ENCODE measurements around the gene LILRB2.
"Not testable (repeated sequence)": the region's sequence is repeated elsewhere in the genome, so short reads cannot be mapped to it uniquely, and the experiment has no call there.

The LILRB2 gene

DNA sequence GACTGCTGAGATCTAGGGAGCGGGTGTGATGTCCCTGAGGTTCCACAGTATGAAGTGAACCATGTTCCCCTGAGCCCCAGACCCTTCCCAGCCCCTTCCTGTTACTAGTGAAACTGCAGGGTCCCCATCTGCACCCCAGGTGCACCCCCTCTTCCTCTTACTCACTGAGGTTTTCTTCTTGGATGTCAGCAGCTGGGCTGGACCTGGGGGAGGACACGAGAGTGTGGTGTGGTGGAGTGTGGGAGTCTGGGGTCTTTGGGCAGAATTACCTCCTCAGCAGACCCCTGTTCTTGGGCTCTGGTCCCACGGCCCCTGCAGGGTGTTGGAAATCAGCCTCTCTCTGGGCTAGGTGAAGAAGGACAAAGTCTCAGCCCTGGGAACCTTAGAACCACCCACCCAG is 35.0 kb downstream of the LILRB2 start:
- in situ Hi-C loops (cut with MboI; ENCODE audit: low sequenced_read_pairs): no loop called here

DNA sequence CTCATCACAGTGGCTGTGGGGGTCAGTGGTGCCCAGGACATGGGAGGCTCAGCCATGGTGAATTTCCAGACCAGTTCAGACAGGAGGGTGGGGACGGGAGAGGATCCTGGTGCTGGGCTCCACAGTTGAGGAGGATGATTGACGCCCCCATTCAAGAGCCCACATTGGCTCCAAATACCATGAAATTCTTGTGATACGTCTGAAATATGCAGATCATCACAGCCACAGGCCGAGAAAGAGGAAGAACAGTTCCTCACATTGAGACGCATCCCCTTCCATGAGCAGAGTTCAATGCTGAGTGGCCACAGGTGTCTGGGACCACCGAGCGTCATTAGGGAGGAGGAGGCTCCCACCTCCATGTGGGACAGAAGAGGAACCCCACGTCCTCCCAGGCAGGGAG is 37.1 kb downstream of the LILRB2 start:
- in situ Hi-C loops (cut with MboI; ENCODE audit: low sequenced_read_pairs): not testable (repeated sequence)

GRCh38 chr19:54242646-54243045 is 38.3 kb downstream of the LILRB2 start, which contains the start of gene LILRA6:
TSS of gene LILRA6 (minus strand) at chr19:54242790.
- in situ Hi-C loops (cut with MboI; ENCODE audit: low sequenced_read_pairs): not testable (repeated sequence)

DNA sequence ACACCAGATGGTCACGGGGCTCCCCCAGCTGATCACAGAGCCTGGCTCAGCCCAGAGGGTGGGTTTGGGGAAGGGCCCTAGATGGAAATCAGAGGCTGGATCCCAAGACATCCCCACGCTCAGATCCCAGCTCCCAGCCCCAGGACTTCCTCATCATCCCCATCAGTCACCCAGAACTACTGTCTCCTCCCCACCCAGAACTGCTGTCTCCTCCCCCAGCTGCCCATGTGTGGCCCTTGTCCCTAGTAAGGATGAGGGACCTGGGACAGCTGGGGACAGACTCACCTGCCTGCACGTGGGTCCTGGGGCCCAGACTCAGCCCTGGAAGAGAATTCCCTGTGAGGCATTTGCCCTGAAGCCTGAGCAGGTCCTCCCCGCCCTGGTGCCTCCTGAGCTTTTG is 38.7 kb downstream of the LILRB2 start:
- in situ Hi-C loops (cut with MboI; ENCODE audit: low sequenced_read_pairs): not testable (repeated sequence)

DNA sequence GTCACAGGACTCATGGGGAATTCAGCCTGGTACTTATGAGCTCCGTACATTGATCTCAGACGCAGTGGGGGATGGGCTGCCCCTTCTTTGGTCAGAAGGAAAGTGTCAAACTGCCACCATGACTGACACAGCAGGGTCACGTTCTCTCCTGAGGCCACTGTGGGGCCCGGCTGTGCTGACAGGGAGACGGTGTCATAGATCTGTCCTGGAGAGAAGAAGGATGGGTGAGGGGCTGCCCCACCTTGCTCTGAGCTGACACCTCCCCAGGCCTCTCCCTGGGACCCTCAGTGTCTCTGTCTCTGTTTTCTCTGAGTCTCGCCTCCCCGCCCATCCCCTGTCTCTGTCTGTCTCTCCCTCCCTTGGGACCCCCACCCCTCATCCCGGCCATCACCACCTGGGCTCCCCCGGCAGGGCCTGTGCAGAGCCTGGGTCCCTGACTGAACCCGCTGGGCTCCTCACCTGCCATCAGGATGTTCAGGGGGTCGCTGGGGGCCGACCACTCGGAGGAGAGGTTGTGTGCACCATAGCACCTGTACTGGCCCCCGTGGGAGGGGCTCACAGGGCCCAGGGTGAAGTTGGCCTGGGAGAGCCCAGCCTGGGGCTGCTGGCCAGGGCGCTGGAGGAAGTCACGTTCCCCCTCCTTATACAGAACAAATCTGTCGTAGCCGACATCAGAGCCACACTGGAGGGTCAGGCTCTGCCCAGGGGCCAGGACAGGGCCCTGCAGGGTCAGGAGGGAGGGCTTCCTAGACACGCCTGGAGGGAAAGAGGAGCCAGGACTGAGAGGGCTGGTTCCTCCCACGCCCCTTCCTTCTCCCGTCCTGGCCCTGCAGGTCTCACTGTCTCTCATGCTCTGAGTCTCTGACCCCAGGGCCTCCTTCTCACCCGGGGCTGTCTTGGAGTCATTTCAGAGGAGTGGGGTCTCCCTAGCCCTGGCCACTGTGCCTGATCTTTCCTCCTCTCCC is 40.3 kb downstream of the LILRB2 start:
- in situ Hi-C loops (cut with MboI; ENCODE audit: low sequenced_read_pairs): not testable (repeated sequence)

GRCh38 chr19:54239491-54240371 is 41.2 kb downstream of the LILRB2 start:
- in situ Hi-C loops (cut with MboI; ENCODE audit: low sequenced_read_pairs): not testable (repeated sequence)

DNA sequence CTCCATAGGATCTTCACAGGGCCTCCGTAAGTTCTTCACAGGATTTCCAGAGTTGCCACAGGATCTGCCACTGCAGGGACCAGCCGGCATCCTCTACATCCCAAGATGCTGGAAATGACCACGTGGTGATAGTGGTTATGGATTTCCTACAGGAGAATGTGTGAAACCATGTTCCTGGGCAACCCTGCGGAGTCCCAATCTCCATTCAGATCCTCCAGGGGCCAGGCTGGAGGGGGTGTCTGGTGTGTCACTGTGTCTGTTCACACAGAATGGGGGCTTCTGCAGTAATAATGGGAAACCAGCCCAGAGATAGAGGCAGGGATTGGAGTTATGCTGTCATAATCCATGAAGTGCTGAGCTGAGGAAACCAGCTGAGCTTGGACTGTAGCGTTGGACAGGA is 47.0 kb downstream of the LILRB2 start:
- in situ Hi-C loops (cut with MboI; ENCODE audit: low sequenced_read_pairs): no loop called here

GRCh38 chr19:54231077-54231931 is 49.6 kb downstream of the LILRB2 start:
- in situ Hi-C loops (cut with MboI; ENCODE audit: low sequenced_read_pairs): no loop called here

GRCh38 chr19:54230031-54230430 is 50.9 kb downstream of the LILRB2 start:
- in situ Hi-C loops (cut with MboI; ENCODE audit: low sequenced_read_pairs): no loop called here

DNA sequence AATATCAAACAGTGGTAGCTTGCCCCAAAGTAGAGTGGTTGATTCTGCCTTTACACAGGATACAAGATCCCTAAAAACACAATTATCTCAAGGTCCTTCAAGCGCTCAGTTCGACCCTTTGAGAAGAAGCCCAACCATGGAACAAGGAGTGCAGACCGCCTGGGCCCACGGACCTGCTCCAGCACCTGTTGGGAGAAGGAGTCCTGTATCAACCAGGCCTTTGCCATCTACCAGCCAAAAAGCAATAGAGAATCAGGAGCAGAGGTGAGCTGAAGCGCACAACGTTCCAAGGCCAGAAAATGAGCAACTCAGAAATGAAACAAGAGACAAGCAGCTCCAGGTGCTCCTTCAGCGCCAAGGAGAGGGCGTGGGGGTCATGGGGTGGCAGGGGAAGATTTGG is 51.8 kb downstream of the LILRB2 start:
- in situ Hi-C loops (cut with MboI; ENCODE audit: low sequenced_read_pairs): no loop called here

DNA sequence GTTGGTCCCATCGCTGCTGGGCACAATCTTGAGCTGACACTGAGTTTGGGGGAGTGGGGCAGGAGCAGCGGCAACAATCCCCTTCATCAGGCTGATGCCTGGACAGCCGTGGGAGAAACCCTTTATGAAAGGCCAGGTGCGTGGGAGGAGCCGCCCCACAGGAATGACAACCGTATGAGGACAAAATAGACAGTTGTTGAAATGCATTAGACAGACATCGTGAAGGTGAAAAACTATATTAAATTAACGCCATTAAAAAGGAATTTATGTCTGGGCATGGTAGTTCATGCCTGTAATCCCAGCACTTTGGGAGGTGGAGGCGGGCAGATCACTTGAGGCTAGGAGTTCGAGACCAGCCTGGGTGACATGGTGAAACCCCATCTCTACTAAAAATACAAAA is 56.3 kb downstream of the LILRB2 start:
- in situ Hi-C loops (cut with MboI; ENCODE audit: low sequenced_read_pairs): not testable (repeated sequence)

DNA sequence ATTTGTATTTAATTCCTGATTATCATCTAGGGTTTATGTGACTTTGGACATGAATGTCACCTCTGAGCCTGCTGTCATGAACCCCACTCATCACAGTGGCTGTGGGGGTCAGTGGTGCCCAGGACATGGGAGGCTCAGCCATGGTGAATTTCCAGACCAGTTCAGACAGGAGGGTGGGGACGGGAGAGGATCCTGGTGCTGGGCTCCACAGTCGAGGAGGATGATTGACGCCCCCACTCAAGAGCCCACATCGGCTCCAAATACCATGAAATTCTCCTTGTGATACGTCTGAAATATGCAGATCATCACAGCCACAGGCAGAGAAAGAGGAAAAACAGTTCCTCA is 57.0 kb downstream of the LILRB2 start:
- in situ Hi-C loops (cut with MboI; ENCODE audit: low sequenced_read_pairs): not testable (repeated sequence)
